T-helper 2 cell (primary cell): ENCODE results near the gene ITIH3.
A peak's percentile ranks its signal among the peaks of the same experiment; 100 is the strongest.
"Not testable (repeated sequence)": the region's sequence is repeated elsewhere in the genome, so short reads cannot be mapped to it uniquely, and the experiment has no call there.

Experiments used
- DNase-seq, 5 experiments: peaks; one replicate each; pipeline versions ENCODE4 v3.0.0 to v3.0.0-alpha.2; 2012 to 2022
- total RNA-seq, 2 donors: gene quantifications; one replicate each; lab custom pipeline; 2026; lab: John Stamatoyannopoulos, UW

ITIH3 gene
- 0 reads per million in 2 donors for total RNA-seq

GRCh38 chr3:52794612-52795099 is at the start of gene ITIH3:
Gene ITIH3, plus strand, starts transcription at chr3:52794796. Its CDS starts 8 bp downstream, at chr3:52794804.
- no peak for DNase-seq

GRCh38 chr3:52752045-52752660 is 42.4 kb upstream of the ITIH3 start:
- DNase-seq: no peak

- no peak for DNase-seq
These were observed 40.2 kb upstream of the ITIH3 start for GRCh38 chr3:52754373-52754772.

- no peak for DNase-seq
These were observed 38.5 kb upstream of the ITIH3 start for GRCh38 chr3:52756141-52756540.

GRCh38 chr3:52763466-52763865 is 31.1 kb upstream of the ITIH3 start:
- DNase-seq: no peak

GRCh38 chr3:52769786-52770455 is 24.7 kb upstream of the ITIH3 start:
- no peak for DNase-seq

GRCh38 chr3:52770496-52771333 is 23.9 kb upstream of the ITIH3 start, which contains the start of gene NEK4:
Gene NEK4, minus strand, starts transcription at chr3:52770940. Its CDS starts 194 bp downstream, at chr3:52770746.
- peak; percentile 45 to 89 (median 72) for DNase-seq

- no peak for DNase-seq
These were observed 23.3 kb upstream of the ITIH3 start for GRCh38 chr3:52771334-52771681.

- DNase-seq: no peak
These were observed 22.9 kb upstream of the ITIH3 start for GRCh38 chr3:52771702-52772101.

GRCh38 chr3:52773361-52774065 is 21.1 kb upstream of the ITIH3 start:
- no peak for DNase-seq

GRCh38 chr3:52774066-52774713 is 20.4 kb upstream of the ITIH3 start:
- DNase-seq: no peak

GRCh38 chr3:52774901-52775864 is 19.4 kb upstream of the ITIH3 start:
- DNase-seq: no peak

GRCh38 chr3:52775877-52776276 is 18.7 kb upstream of the ITIH3 start:
- no peak for DNase-seq

- DNase-seq: not testable (repeated sequence)
These were observed 18.1 kb upstream of the ITIH3 start for GRCh38 chr3:52776486-52776885.

GRCh38 chr3:52777127-52777958 is 17.3 kb upstream of the ITIH3 start, which contains the start of gene ITIH1:
Gene ITIH1, plus strand, starts transcription at chr3:52777599. Its CDS starts 17 bp downstream, at chr3:52777616.
- no peak for DNase-seq

- DNase-seq: no peak
These were observed 16.4 kb upstream of the ITIH3 start for GRCh38 chr3:52777959-52778805.

- DNase-seq: no peak
These were observed 15.4 kb upstream of the ITIH3 start for GRCh38 chr3:52779011-52779836.
